HL-60/S4 treated with phorbol 12-myristate 13-acetate at 8.2 ng/mL for 4 days and 3 days (cell line): ENCODE data around the gene CYP11A1.
"Not testable (repeated sequence)": the region's sequence is repeated elsewhere in the genome, so short reads cannot be mapped to it uniquely, and the experiment has no call there.

Experiments
- in situ Hi-C: fragments of 300-500 bp; cut with MboI; formaldehyde crosslinking; loops from 2 replicates; pipeline ENCODE4 v1.15.0; 2022; ENCODE audit warnings: low sequenced_read_pairs

The CYP11A1 gene

GRCh38 chr15:74400915-74401757 lies 33.7 kb upstream of the CYP11A1 start:
- in situ Hi-C loops: no loop called here

GRCh38 chr15:74400313-74400860 lies 32.9 kb upstream of the CYP11A1 start:
- in situ Hi-C loops: no loop called here

GRCh38 chr15:74399511-74400312 lies 32.3 kb upstream of the CYP11A1 start:
- in situ Hi-C loops: no loop called here

- in situ Hi-C loops: no loop called here
Measured at GRCh38 chr15:74399100-74399499, 31.7 kb upstream of the CYP11A1 start.

- in situ Hi-C loops: no loop called here
Measured at GRCh38 chr15:74398183-74398582, 30.7 kb upstream of the CYP11A1 start.

GRCh38 chr15:74397239-74398068 lies 30.0 kb upstream of the CYP11A1 start:
- in situ Hi-C loops: no loop called here

- in situ Hi-C loops: no loop called here
Measured at GRCh38 chr15:74396445-74397238, 29.2 kb upstream of the CYP11A1 start.

- in situ Hi-C loops: no loop called here
Measured at GRCh38 chr15:74396146-74396438, 28.6 kb upstream of the CYP11A1 start.

GRCh38 chr15:74395319-74396145 lies 28.1 kb upstream of the CYP11A1 start:
- in situ Hi-C loops: no loop called here

- in situ Hi-C loops: no loop called here
Measured at GRCh38 chr15:74394090-74394846, 26.8 kb upstream of the CYP11A1 start.

GRCh38 chr15:74393423-74393822 lies 26.0 kb upstream of the CYP11A1 start:
- in situ Hi-C loops: no loop called here

- in situ Hi-C loops: no loop called here
Measured at GRCh38 chr15:74392902-74393301, 25.5 kb upstream of the CYP11A1 start.

- in situ Hi-C loops: no loop called here
Measured at GRCh38 chr15:74392451-74392830, 25.0 kb upstream of the CYP11A1 start.

GRCh38 chr15:74391582-74392450 lies 24.4 kb upstream of the CYP11A1 start:
- in situ Hi-C loops: no loop called here

GRCh38 chr15:74390647-74391288 lies 23.3 kb upstream of the CYP11A1 start:
- in situ Hi-C loops: no loop called here

GRCh38 chr15:74390049-74390646 lies 22.7 kb upstream of the CYP11A1 start:
- in situ Hi-C loops: not testable (repeated sequence)
